Liver (tissue), 9 donors: ENCODE results near the gene EFCAB10. TPM values are rescaled to one million over a fixed set of nuclear protein-coding genes. Genes with fewer than 3 reads are reported as not detected.

Experiments used
- DNase-seq: peaks from one replicate; pipeline ENCODE4 v3.0.0-alpha.2; 2017; ENCODE audit warnings: low spot score
- H3K27ac ChIP-seq, 2 donors: one replicate each; pipeline ENCODE4 v1.7.0; 2013; ENCODE audit warnings: inconsistent platforms in 2 of 2, low read length in 2 of 2, control low read depth in 1 of 2, low read depth in 1 of 2, mild to moderate bottlenecking in 1 of 2
- H3K27me3 ChIP-seq, 4 donors: one replicate each; pipeline versions ENCODE4 v1.6.1 to v1.7.0; 2013; ENCODE audit warnings: low read length in 3 of 4, inconsistent platforms in 1 of 4, mild to moderate bottlenecking in 1 of 4, moderate library complexity in 1 of 4; ENCODE audit not compliant: control insufficient read depth in 4 of 4, insufficient read depth in 4 of 4
- H3K36me3 ChIP-seq, 4 donors: one replicate each; pipeline versions ENCODE4 v1.6.1 to v1.7.0; 2013; ENCODE audit warnings: low read length in 3 of 4, mild to moderate bottlenecking in 3 of 4, low read depth in 1 of 4, moderate library complexity in 1 of 4; ENCODE audit not compliant: control insufficient read depth in 4 of 4, insufficient read depth in 3 of 4
- H3K4me1 ChIP-seq, 4 donors: one replicate each; pipeline versions ENCODE4 v1.6.1 to v1.7.0; 2013; ENCODE audit warnings: low read length in 3 of 4, mild to moderate bottlenecking in 3 of 4, moderate library complexity in 1 of 4; ENCODE audit not compliant: control insufficient read depth in 4 of 4, insufficient read depth in 4 of 4
- H3K4me3 ChIP-seq, 3 donors: one replicate each; pipeline versions ENCODE4 v1.6.1 to v1.7.0; 2013; ENCODE audit warnings: low read length in 3 of 3, control low read depth in 1 of 3, low read depth in 1 of 3, mild to moderate bottlenecking in 1 of 3
- H3K9ac ChIP-seq, 2 donors: one replicate each; pipeline ENCODE4 v1.7.0; 2013; ENCODE audit warnings: low read length in 2 of 2, mild to moderate bottlenecking in 2 of 2, moderate library complexity in 2 of 2, control low read depth in 1 of 2, low read depth in 1 of 2
- H3K9me3 ChIP-seq, 4 donors: one replicate each; pipeline versions ENCODE4 v1.6.1 to v1.7.0; 2013; ENCODE audit warnings: low read length in 3 of 4; ENCODE audit not compliant: control insufficient read depth in 4 of 4
- ATF3 ChIP-seq: IDR thresholded peaks from 2 replicates; pipeline ENCODE4 v1.6.1; 2016; ENCODE audit warnings: antibody characterized with exemption
- CTCF ChIP-seq: fragments of 150-350 bp; IDR thresholded peaks from 2 replicates; pipeline ENCODE4 v1.5.1; 2017; ENCODE audit warnings: improper control_type of control experiment, low read depth, low read length; ENCODE audit not compliant: missing input control
- FOXA1 ChIP-seq: IDR thresholded peaks from 2 replicates; pipeline ENCODE4 v1.6.1; 2016; ENCODE audit warnings: antibody characterized with exemption
- FOXA2 ChIP-seq: IDR thresholded peaks from 2 replicates; pipeline ENCODE4 v1.6.1; 2016; ENCODE audit warnings: antibody characterized with exemption
- HNF4A ChIP-seq, 2 donors: conservative IDR thresholded peaks; 2 replicates each; pipeline ENCODE4 v1.6.1; 2016; ENCODE audit warnings: antibody characterized with exemption in 2 of 2, mild to moderate bottlenecking in 2 of 2
- HNF4G ChIP-seq: IDR thresholded peaks from 2 replicates; pipeline ENCODE4 v1.6.1; 2016; ENCODE audit warnings: antibody characterized with exemption
- JUND ChIP-seq, 2 donors: IDR thresholded peaks; 2 replicates each; pipeline ENCODE4 v1.6.1; 2016; ENCODE audit warnings: antibody characterized with exemption in 2 of 2
- MAX ChIP-seq: IDR thresholded peaks from 2 replicates; pipeline ENCODE4 v1.6.1; 2016; ENCODE audit warnings: antibody characterized with exemption
- NR2F2 ChIP-seq: IDR thresholded peaks from 2 replicates; pipeline ENCODE4 v1.6.1; 2016; ENCODE audit warnings: antibody characterized with exemption
- RAD21 ChIP-seq, 2 donors: IDR thresholded peaks; 2 replicates each; pipeline ENCODE4 v1.6.1; 2016; ENCODE audit warnings: antibody characterized with exemption in 2 of 2, mild to moderate bottlenecking in 2 of 2
- REST ChIP-seq: IDR thresholded peaks from 2 replicates; pipeline ENCODE4 v1.6.1; 2016; ENCODE audit warnings: antibody characterized with exemption, mild to moderate bottlenecking
- RXRA ChIP-seq, 2 donors: IDR thresholded peaks; 2 replicates each; pipeline ENCODE4 v1.6.1; 2017 to 2018; ENCODE audit warnings: antibody characterized with exemption in 2 of 2, mild to moderate bottlenecking in 1 of 2
- SP1 ChIP-seq: IDR thresholded peaks from 2 replicates; pipeline ENCODE4 v1.6.1; 2018; ENCODE audit warnings: antibody characterized with exemption, mild to moderate bottlenecking
- TAF1 ChIP-seq: conservative IDR thresholded peaks from 2 replicates; pipeline ENCODE4 v1.6.1; 2016; ENCODE audit warnings: antibody characterized with exemption, mild to moderate bottlenecking
- YY1 ChIP-seq: IDR thresholded peaks from 2 replicates; pipeline ENCODE4 v1.6.1; 2016; ENCODE audit warnings: antibody characterized with exemption, mild to moderate bottlenecking
- ZBTB33 ChIP-seq: IDR thresholded peaks from 2 replicates; pipeline ENCODE4 v1.6.1; 2016; ENCODE audit warnings: antibody characterized with exemption
- WGBS: extraction: QIAGEN DNeasy Blood & Tissue Kit; methylation state at CpG from one replicate; pipeline ENCODE4 v1.1.7; 2013; 5-methylcytosine and 5-hydroxymethylcytosine counted together
- polyA plus RNA-seq, 2 donors: library from polyadenylated mRNA; stranded (reverse) in 1 of 2; unstranded in 1 of 2; fragments of 200-250 nt in 1 of 2; fragments of >200 nt in 1 of 2; fragmentation: Nextera tagmentation in 1 of 2; extraction: Ambion mirVana in 1 of 2; gene quantifications; one replicate each; pipeline versions ENCODE4 v1.2.1 to v1.2.3, GENCODE V29; 2013 to 2015
- total RNA-seq, 2 donors: library from RNA; depleted of rRNA; stranded (reverse); fragments of >200 nt; gene quantifications; one replicate each; pipeline ENCODE4 v1.2.3, GENCODE V29; 2014
- donor health status: healthy.
- donor health status: healthy.
- donor health status: healthy.
- donor health status: healthy.
- donor health status: healthy.

Gene EFCAB10
- total and polyA plus RNA-seq, 4 donors, result 0.25 TPM; not detected in 3

GRCh38 chr7:105565190-105565589 lies 16.1 kb downstream of the EFCAB10 start:
- Histone ChIP-seq H3K27me3 (no peaks in the 10 kb centered on the region), H3K9ac (no peak overlapping the region), H3K27ac (no peak overlapping the region), H3K4me1 (no peaks in the 10 kb centered on the region), H3K4me3 (no peak overlapping the region), H3K9me3 (no peaks in the 10 kb centered on the region), H3K36me3 (peaks cover 4 to 41% (median 37%) of the 10 kb centered on the region in 4 donors)
- no peak for DNase-seq
- 98% methylated on average over 4 of the region's 4 CpGs for WGBS
- TF ChIP-seq CTCF (no peak), JUND (IDR thresholded peaks at IDR 0.05) (no peak), SP1 (no peak), HNF4A (conservative IDR thresholded peaks at IDR 0.05) (no peak), MAX (no peak), TAF1 (no peak), ATF3 (no peak), HNF4G (no peak), ZBTB33 (no peak), YY1 (no peak), REST (no peak)

GRCh38 chr7:105559926-105560325 lies 21.4 kb downstream of the EFCAB10 start:
- no peak overlapping the region for H3K27ac ChIP-seq
- H3K9ac ChIP-seq, result no peak overlapping the region
- no peak overlapping the region for H3K4me3 ChIP-seq
- 91% methylated on average over 1 of the region's 1 CpG for WGBS
- no peak for DNase-seq
- TF ChIP-seq NR2F2 (no peak), FOXA2 (no peak), FOXA1 (no peak), SP1 (no peak), ATF3 (no peak), RAD21 (IDR thresholded peaks at IDR 0.05) (no peak), TAF1 (no peak), ZBTB33 (no peak), RXRA (IDR thresholded peaks at IDR 0.05) (no peak), YY1 (no peak)
- H3K4me1 ChIP-seq, result no peaks in the 10 kb centered on the region
- H3K27me3 ChIP-seq, result no peaks in the 10 kb centered on the region
- H3K36me3 ChIP-seq, result peaks cover 6 to 39% (median 30%) of the 10 kb centered on the region in 4 donors
- no peaks in the 10 kb centered on the region for H3K9me3 ChIP-seq
